ENCODE measurements around the gene LILRA1. TPM values are rescaled to one million over a fixed set of nuclear protein-coding genes. Genes with fewer than 3 reads are reported as not detected.
"Not testable (repeated sequence)": the region's sequence is repeated elsewhere in the genome, so short reads cannot be mapped to it uniquely, and the experiment has no call there.

LILRA1 gene
- total RNA-seq = under 1 TPM in 1 of 4 donors, not detected in 3; 0.23 TPM

- H3K4me3 ChIP-seq (ENCODE audit: low read depth, poor library complexity, severe bottlenecking); intact Hi-C loops (cut with DNase I; ENCODE audit: low total_unique reads): not testable (repeated sequence)
- DNase-seq (ENCODE audit: low spot score in 2 of 2) = peak in 1 of 2 donors; percentile 49
- 58 to 73% methylated on average over 6 of the region's 6 CpGs for WGBS, 2 donors
Measured at GRCh38 chr19:54593445-54593844, at the start of gene LILRA1. LILRA1 (plus strand) TSS chr19:54593632; CDS start chr19:54594245, 613 bp downstream.

- no peak overlapping the region for H3K4me3 ChIP-seq (ENCODE audit: low read depth, poor library complexity, severe bottlenecking)
- DNase-seq (ENCODE audit: low spot score in 2 of 2) = peak in 1 of 2 donors; percentile 66
- TF ChIP-seq, protein P1, sequence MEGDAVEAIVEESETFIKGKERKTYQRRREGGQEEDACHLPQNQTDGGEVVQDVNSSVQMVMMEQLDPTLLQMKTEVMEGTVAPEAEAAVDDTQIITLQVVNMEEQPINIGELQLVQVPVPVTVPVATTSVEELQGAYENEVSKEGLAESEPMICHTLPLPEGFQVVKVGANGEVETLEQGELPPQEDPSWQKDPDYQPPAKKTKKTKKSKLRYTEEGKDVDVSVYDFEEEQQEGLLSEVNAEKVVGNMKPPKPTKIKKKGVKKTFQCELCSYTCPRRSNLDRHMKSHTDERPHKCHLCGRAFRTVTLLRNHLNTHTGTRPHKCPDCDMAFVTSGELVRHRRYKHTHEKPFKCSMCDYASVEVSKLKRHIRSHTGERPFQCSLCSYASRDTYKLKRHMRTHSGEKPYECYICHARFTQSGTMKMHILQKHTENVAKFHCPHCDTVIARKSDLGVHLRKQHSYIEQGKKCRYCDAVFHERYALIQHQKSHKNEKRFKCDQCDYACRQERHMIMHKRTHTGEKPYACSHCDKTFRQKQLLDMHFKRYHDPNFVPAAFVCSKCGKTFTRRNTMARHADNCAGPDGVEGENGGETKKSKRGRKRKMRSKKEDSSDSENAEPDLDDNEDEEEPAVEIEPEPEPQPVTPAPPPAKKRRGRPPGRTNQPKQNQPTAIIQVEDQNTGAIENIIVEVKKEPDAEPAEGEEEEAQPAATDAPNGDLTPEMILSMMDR (IDR thresholded peaks at IDR 0.05) = no peak
- TF ChIP-seq POLR2A (IDR thresholded peaks at IDR 0.05) = no peak
- intact Hi-C loops (cut with DNase I; ENCODE audit: low total_unique reads) = no loop called here
- WGBS, 2 donors = 85 to 88% methylated on average over 16 of the region's 16 CpGs
Measured at GRCh38 chr19:54548806-54549205, 44.6 kb upstream of the LILRA1 start.

DNA sequence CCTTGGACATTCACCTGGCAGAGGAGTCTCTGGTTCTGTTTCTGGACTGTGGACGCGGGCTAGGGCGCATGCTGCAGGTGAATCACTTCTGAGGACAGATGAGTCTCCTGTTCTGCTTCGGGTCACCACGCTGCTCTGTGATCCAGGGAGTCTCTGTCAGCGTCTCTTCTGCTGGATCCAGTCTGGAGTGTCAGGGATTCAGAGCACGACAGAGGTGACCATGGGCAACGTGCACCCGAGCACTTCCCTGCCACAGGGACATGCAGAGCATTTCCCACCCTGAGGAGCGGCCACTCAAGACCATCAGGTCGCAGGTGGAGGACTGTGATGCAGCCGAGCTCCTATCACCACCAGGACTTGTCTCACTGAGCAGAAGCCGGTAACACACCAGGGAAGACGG, 44.2 kb upstream of the LILRA1 start:
- TF ChIP-seq POLR2A (IDR thresholded peaks at IDR 0.05) = no peak
- 82 to 85% methylated on average over 13 of the region's 14 CpGs for WGBS, 2 donors
- DNase-seq (ENCODE audit: low spot score in 2 of 2) = peak in 1 of 2 donors; percentile 68
- intact Hi-C loops (cut with DNase I; ENCODE audit: low total_unique reads) = no loop called here
- H3K4me3 ChIP-seq (ENCODE audit: low read depth, poor library complexity, severe bottlenecking) = no peak overlapping the region

- H3K4me3 ChIP-seq (ENCODE audit: low read depth, poor library complexity, severe bottlenecking) = no peak overlapping the region
- no peak for TF ChIP-seq POLR2A (IDR thresholded peaks at IDR 0.05)
- TF ChIP-seq, protein P1 (IDR thresholded peaks at IDR 0.05) = no peak
- DNase-seq (ENCODE audit: low spot score in 2 of 2) = no peak
- intact Hi-C loops (cut with DNase I; ENCODE audit: low total_unique reads) = no loop called here
- 79 to 84% methylated on average over 6 of the region's 6 CpGs for WGBS, 2 donors
Measured at GRCh38 chr19:54551293-54551692, 42.1 kb upstream of the LILRA1 start.

- H3K4me3 ChIP-seq (ENCODE audit: low read depth, poor library complexity, severe bottlenecking) = no peak overlapping the region
- WGBS, 2 donors = 78 to 79% methylated on average over 22 of the region's 22 CpGs
- intact Hi-C loops (cut with DNase I; ENCODE audit: low total_unique reads) = no loop called here
- peak in 1 of 2 donors; percentile 84 for DNase-seq (ENCODE audit: low spot score in 2 of 2)
- TF ChIP-seq POLR2A (IDR thresholded peaks at IDR 0.05) = no peak
- TF ChIP-seq, protein P1 (IDR thresholded peaks at IDR 0.05) = no peak
Measured at GRCh38 chr19:54551950-54552912, 41.2 kb upstream of the LILRA1 start.

- intact Hi-C loops (cut with DNase I; ENCODE audit: low total_unique reads) = no loop called here
- TF ChIP-seq, protein P1 (IDR thresholded peaks at IDR 0.05) = no peak
- TF ChIP-seq POLR2A (IDR thresholded peaks at IDR 0.05) = no peak
- H3K4me3 ChIP-seq (ENCODE audit: low read depth, poor library complexity, severe bottlenecking) = no peak overlapping the region
- WGBS, 2 donors = 81 to 83% methylated on average over 14 to 15 of the region's 15 CpGs
- DNase-seq (ENCODE audit: low spot score in 2 of 2) = peak in 1 of 2 donors; percentile 42
Measured at GRCh38 chr19:54552913-54553310, 40.5 kb upstream of the LILRA1 start.
